SK-N-SH (cell line): ENCODE results near the gene CASP8. TPM values are rescaled to one million over a fixed set of nuclear protein-coding genes. Genes with fewer than 3 reads are reported as not detected.

Experiments used
- CTCF ChIA-PET: fragments of 300-600, 350-600 bp; formaldehyde crosslinking; extraction: SDS; loops from one replicate; lab custom pipeline; 2021; lab: Yijun Ruan, JAX
- POLR2A ChIA-PET: fragments of 350-600 bp; sonication (Branson Sonifier 250); formaldehyde crosslinking; extraction: SDS; loops from one replicate; lab custom pipeline; 2020; ENCODE audit warnings: antibody characterized with exemption, inconsistent platforms; lab: Yijun Ruan, JAX
- DNase-seq: peaks from one replicate; pipeline ENCODE4 v3.0.0; 2012
- H2AFZ ChIP-seq: fragments of 200-600 bp; sonication (generic); 2 replicates; pipeline ENCODE4 v1.8.1; 2016; ENCODE audit warnings: antibody characterized with exemption, mild to moderate bottlenecking, low read depth
- H3F3A ChIP-seq: fragments of 200-600 bp; sonication (generic); replicated peaks from 2 replicates; pipeline ENCODE3; 2016; ENCODE audit warnings: antibody characterized with exemption, mild to moderate bottlenecking; ENCODE audit not compliant: insufficient read depth
- H3K27ac ChIP-seq, 2 experiments: fragments of 200-500 bp in 1 of 2; fragments of 200-600 bp in 1 of 2; sonication (Bioruptor generic) in 1 of 2; sonication (generic), shearing (Covaris generic) in 1 of 2; 2 replicates each; pipeline versions ENCODE4 v1.5.1 to v1.6.1; 2014 to 2016; ENCODE audit warnings: low read depth in 2 of 2, inconsistent platforms in 1 of 2, low read length in 1 of 2, mild to moderate bottlenecking in 1 of 2, mixed read lengths in 1 of 2
- H3K27me3 ChIP-seq: fragments of 200-600 bp; sonication (generic), shearing (Covaris generic); 2 replicates; pipeline ENCODE4 v1.6.1; 2016; ENCODE audit warnings: mixed run types; ENCODE audit not compliant: insufficient read depth
- H3K36me3 ChIP-seq, 2 experiments: fragments of 200-500 bp in 1 of 2; fragments of 200-600 bp in 1 of 2; sonication (Bioruptor generic) in 1 of 2; sonication (generic) in 1 of 2; replicated peaks in 1 of 2; 2 replicates each; pipeline versions ENCODE3 to v1.5.1; 2014 to 2016; ENCODE audit warnings: low read length in 1 of 2, mild to moderate bottlenecking in 1 of 2; ENCODE audit not compliant: insufficient read depth in 2 of 2, control insufficient read depth in 1 of 2
- H3K4me1 ChIP-seq, 2 experiments: fragments of 200-500 bp in 1 of 2; fragments of 200-600 bp in 1 of 2; sonication (Bioruptor generic) in 1 of 2; sonication (generic), shearing (Covaris generic) in 1 of 2; 2 replicates each; pipeline versions ENCODE4 v1.5.1 to v1.6.1; 2014 to 2016; ENCODE audit warnings: low read depth in 1 of 2, low read length in 1 of 2, mixed run types in 1 of 2; ENCODE audit not compliant: insufficient read depth in 2 of 2, control insufficient read depth in 1 of 2
- H3K4me2 ChIP-seq: fragments of 200-600 bp; sonication (generic), shearing (Covaris generic); 2 replicates; pipeline ENCODE4 v1.6.1; 2017; ENCODE audit warnings: mixed run types
- H3K4me3 ChIP-seq, 2 experiments: fragments of 200-500 bp in 1 of 2; fragments of 200-600 bp in 1 of 2; sonication (Bioruptor generic) in 1 of 2; sonication (generic), shearing (Covaris generic) in 1 of 2; 2 replicates each; pipeline versions ENCODE4 v1.5.1 to v1.8.1; 2014 to 2016; ENCODE audit warnings: low read depth in 2 of 2, inconsistent platforms in 1 of 2, low read length in 1 of 2, mild to moderate bottlenecking in 1 of 2, mixed read lengths in 1 of 2, moderate library complexity in 1 of 2
- H3K79me2 ChIP-seq: fragments of 200-600 bp; sonication (generic); 2 replicates; pipeline ENCODE4 v1.8.1; 2017; ENCODE audit warnings: mild to moderate bottlenecking; ENCODE audit not compliant: insufficient read depth
- H3K9ac ChIP-seq: fragments of 200-600 bp; sonication (generic); 2 replicates; pipeline ENCODE4 v1.6.1; 2017; ENCODE audit warnings: mixed run types
- H3K9me2 ChIP-seq: fragments of 200-600 bp; sonication (generic); 2 replicates; pipeline ENCODE4 v1.6.1; 2017; ENCODE audit warnings: mixed run types
- H3K9me3 ChIP-seq: fragments of 200-600 bp; sonication (generic); 2 replicates; pipeline ENCODE4 v1.6.1; 2017; ENCODE audit warnings: mixed run types, mild to moderate bottlenecking, moderate library complexity
- H4K20me1 ChIP-seq: fragments of 200-600 bp; sonication (generic); 2 replicates; pipeline ENCODE4 v1.6.1; 2017; ENCODE audit warnings: mild to moderate bottlenecking, mixed run types; ENCODE audit not compliant: insufficient read depth
- CHD2 ChIP-seq: fragments of 150-350 bp; IDR thresholded peaks from 2 replicates; pipeline ENCODE4 v1.6.1; 2018; ENCODE audit warnings: low read length; ENCODE audit not compliant: partially characterized antibody
- ELF1 ChIP-seq: IDR thresholded peaks from 2 replicates; pipeline ENCODE4 v1.4.0; 2012
- FOSL2 ChIP-seq: IDR thresholded peaks from 2 replicates; pipeline ENCODE4 v1.4.0; 2012; ENCODE audit warnings: low read depth, mild to moderate bottlenecking, moderate library complexity, borderline replicate concordance
- FOXM1 ChIP-seq: IDR thresholded peaks from 2 replicates; pipeline ENCODE4 v1.4.0; 2012; ENCODE audit warnings: low read depth, mild to moderate bottlenecking
- IRF3 ChIP-seq: fragments of 150-350 bp; IDR thresholded peaks from 2 replicates; pipeline ENCODE4 v1.6.1; 2016; ENCODE audit warnings: mild to moderate bottlenecking, low read depth, low read length
- JUND ChIP-seq: IDR thresholded peaks from 2 replicates; pipeline ENCODE4 v1.4.0; 2012
- MAX ChIP-seq: IDR thresholded peaks from 2 replicates; pipeline ENCODE4 v1.4.0; 2012; ENCODE audit warnings: low read depth
- PBX3 ChIP-seq: IDR thresholded peaks from 2 replicates; pipeline ENCODE4; 2012
- POLR2AphosphoS5 ChIP-seq: IDR thresholded peaks from 2 replicates; pipeline ENCODE4 v1.6.1; 2012; ENCODE audit warnings: low read depth, low read length
- RXRA ChIP-seq: IDR thresholded peaks from 2 replicates; pipeline ENCODE4 v1.4.0; 2012; ENCODE audit warnings: low read depth, mild to moderate bottlenecking, borderline replicate concordance
- TAF1 ChIP-seq: IDR thresholded peaks from 2 replicates; pipeline ENCODE4 v1.6.1; 2012; ENCODE audit warnings: low read depth, mild to moderate bottlenecking, low read length, moderate library complexity, borderline replicate concordance
- ZBTB33 ChIP-seq: IDR thresholded peaks from 2 replicates; pipeline ENCODE4 v1.4.0; 2012; ENCODE audit warnings: low read depth, borderline replicate concordance
- WGBS: methylation state at CpG from one replicate; pipeline ENCODE4 v1.1.6; 2017; ENCODE audit warnings: low lambda C conversion rate; 5-methylcytosine and 5-hydroxymethylcytosine counted together
- polyA plus RNA-seq, 3 experiments: library from polyadenylated mRNA; depleted of rRNA; stranded (reverse); fragments of >200 nt; gene quantifications; 2 replicates each; pipeline ENCODE4 v1.2.3, GENCODE V29; 2012

CASP8 gene
- polyA plus RNA-seq, 1 of the 3 experiments (the other 2 are of a cell fraction) = 13.1 TPM

- H3K9me3 ChIP-seq = no peaks in the 10 kb centered on the region
- no peak overlapping the region for H3K4me3 ChIP-seq
- H3K4me1 ChIP-seq = no peaks in the 10 kb centered on the region
- POLR2A ChIA-PET = no interaction called here
- 89% methylated on average over 3 of the region's 3 CpGs for WGBS
- no peak overlapping the region for H3K9ac ChIP-seq
- no peak overlapping the region for H2AFZ ChIP-seq
- DNase-seq = no peak
- H3K4me2 ChIP-seq = no peak overlapping the region
- no peaks in the 10 kb centered on the region for H3F3A ChIP-seq
- TF ChIP-seq POLR2AphosphoS5 (no peak), TAF1 (no peak), MAX (no peak)
- peaks cover 0 to 4% of the 10 kb centered on the region in 2 experiments for H3K36me3 ChIP-seq
- no peaks in the 10 kb centered on the region for H3K27me3 ChIP-seq
- no peak overlapping the region for H3K27ac ChIP-seq
- no peaks in the 10 kb centered on the region for H4K20me1 ChIP-seq
- CTCF ChIA-PET = interaction anchor here (1.4 kb wide), 1 partner anchor 15 kb away, joined by 4 read pairs; no protein-coding TSS in a partner anchor
- H3K79me2 ChIP-seq = no peaks in the 10 kb centered on the region
- no peaks in the 10 kb centered on the region for H3K9me2 ChIP-seq
These were observed 47.5 kb downstream of the CASP8 start for GRCh38 chr2:201307876-201308275.

GRCh38 chr2:201308914-201309313 lies 48.6 kb downstream of the CASP8 start:
- no peaks in the 10 kb centered on the region for H4K20me1 ChIP-seq
- H3K9ac ChIP-seq = no peak overlapping the region
- H3K4me1 ChIP-seq = no peaks in the 10 kb centered on the region
- 88% methylated on average over 3 of the region's 3 CpGs for WGBS
- ChIA-PET CTCF (interaction anchor here (1.0 to 1.4 kb wide), 2 partner anchors 14 to 289 kb away, joined by 3 to 4 read pairs; no protein-coding TSS in a partner anchor), POLR2A (no interaction called here)
- H3K4me2 ChIP-seq = no peak overlapping the region
- H3K79me2 ChIP-seq = no peaks in the 10 kb centered on the region
- no peak for DNase-seq
- no peak overlapping the region for H3K4me3 ChIP-seq
- H3K27me3 ChIP-seq = no peaks in the 10 kb centered on the region
- peaks cover 0 to 4% of the 10 kb centered on the region in 2 experiments for H3K36me3 ChIP-seq
- H2AFZ ChIP-seq = no peak overlapping the region
- TF ChIP-seq JUND (no peak), IRF3 (no peak), CHD2 (no peak), PBX3 (no peak), FOXM1 (no peak), RXRA (no peak), FOSL2 (no peak), ELF1 (no peak), ZBTB33 (no peak), TAF1 (no peak)
- no peak overlapping the region for H3K27ac ChIP-seq
- no peaks in the 10 kb centered on the region for H3K9me3 ChIP-seq
- H3K9me2 ChIP-seq = no peaks in the 10 kb centered on the region
- H3F3A ChIP-seq = no peaks in the 10 kb centered on the region
